CD14-positive monocyte (primary cell): ENCODE results near the gene CYP19A1. TPM values are rescaled to one million over a fixed set of nuclear protein-coding genes. Genes with fewer than 3 reads are reported as not detected.

Experiments used
- DNase-seq, 3 donors: peaks; one replicate each; pipeline ENCODE4 v3.0.0-alpha.2; 2011 to 2022
- H2AFZ ChIP-seq: 2 replicates; pipeline ENCODE4 v1.6.0; 2012; ENCODE audit warnings: mild to moderate bottlenecking, low read depth, low read length, inconsistent platforms; ENCODE audit not compliant: insufficient read depth, poor library complexity, severe bottlenecking
- H3K27ac ChIP-seq, 2 donors: 1 replicate in 1 of 2; 2 replicates in 1 of 2; pipeline ENCODE4 v1.5.1; 2012 to 2013; ENCODE audit warnings: low read length in 2 of 2, control low read depth in 1 of 2, inconsistent platforms in 1 of 2, low read depth in 1 of 2, mild to moderate bottlenecking in 1 of 2
- H3K27me3 ChIP-seq, 2 donors: one replicate each; pipeline versions ENCODE4 v1.6.0 to v1.6.1; 2011 to 2013; ENCODE audit warnings: low read length in 2 of 2; ENCODE audit not compliant: control insufficient read depth in 2 of 2, insufficient read depth in 2 of 2
- H3K36me3 ChIP-seq, 2 donors: replicated peaks in 1 of 2; 1 replicate in 1 of 2; 2 replicates in 1 of 2; pipeline versions ENCODE4 v1.5.1 to v1.6.1; 2012 to 2013; ENCODE audit warnings: low read length in 2 of 2, control low read depth in 1 of 2, inconsistent platforms in 1 of 2, mild to moderate bottlenecking in 1 of 2; ENCODE audit not compliant: insufficient read depth in 2 of 2, control insufficient read depth in 1 of 2
- H3K4me1 ChIP-seq, 2 donors: 1 replicate in 1 of 2; 2 replicates in 1 of 2; pipeline versions ENCODE4 v1.5.1 to v1.6.1; 2012 to 2013; ENCODE audit warnings: low read length in 2 of 2, control low read depth in 1 of 2, inconsistent platforms in 1 of 2, mild to moderate bottlenecking in 1 of 2, moderate library complexity in 1 of 2; ENCODE audit not compliant: insufficient read depth in 2 of 2, control insufficient read depth in 1 of 2
- H3K4me2 ChIP-seq: replicated peaks from 2 replicates; pipeline ENCODE3; 2012; ENCODE audit warnings: low read length, moderate library complexity, mild to moderate bottlenecking; ENCODE audit not compliant: poor library complexity, severe bottlenecking; ENCODE audit errors: extremely low read depth
- H3K4me3 ChIP-seq, 3 experiments: fragments of 200-600 bp in 1 of 3; sonication (generic) in 1 of 3; replicated peaks in 1 of 3; 1 replicate in 2 of 3; 2 replicates in 1 of 3; pipeline ENCODE4 v1.5.1; 2011 to 2013; ENCODE audit warnings: low read length in 3 of 3, mild to moderate bottlenecking in 3 of 3, control low read depth in 2 of 3, low read depth in 2 of 3, inconsistent platforms in 1 of 3, moderate library complexity in 1 of 3
- H3K79me2 ChIP-seq: 2 replicates; pipeline ENCODE4 v1.6.0; 2012; ENCODE audit warnings: mild to moderate bottlenecking, control low read depth, inconsistent platforms, low read length, moderate library complexity; ENCODE audit not compliant: insufficient read depth
- H3K9ac ChIP-seq: 2 replicates; pipeline ENCODE4 v1.6.0; 2017; ENCODE audit warnings: low read length, mild to moderate bottlenecking; ENCODE audit not compliant: insufficient read depth, poor library complexity, severe bottlenecking
- H3K9me3 ChIP-seq, 2 donors: replicated peaks in 1 of 2; 1 replicate in 1 of 2; 2 replicates in 1 of 2; pipeline versions ENCODE4 v1.5.1 to v1.6.1; 2012 to 2013; ENCODE audit warnings: low read length in 2 of 2, control low read depth in 1 of 2; ENCODE audit not compliant: control insufficient read depth in 1 of 2, insufficient read depth in 1 of 2
- H4K20me1 ChIP-seq: 2 replicates; pipeline ENCODE4 v1.6.0; 2012; ENCODE audit warnings: mild to moderate bottlenecking, low read length, control low read depth, moderate library complexity; ENCODE audit not compliant: insufficient read depth
- H3K27ac Mint-ChIP-seq, 7 donors: one replicate each; pipeline ENCODE4 v1.8.0; 2020; ENCODE audit warnings: mild to moderate bottlenecking in 7 of 7, mixed read lengths in 7 of 7, moderate library complexity in 6 of 7, inconsistent platforms in 2 of 7
- H3K27me3 Mint-ChIP-seq, 3 donors: one replicate each; pipeline ENCODE4 v1.8.0; 2021 to 2022; ENCODE audit warnings: low read depth in 3 of 3, mild to moderate bottlenecking in 3 of 3, mixed read lengths in 3 of 3, moderate library complexity in 3 of 3, inconsistent platforms in 1 of 3
- H3K36me3 Mint-ChIP-seq, 2 donors: one replicate each; pipeline ENCODE4 v1.8.0; 2020; ENCODE audit warnings: mixed read lengths in 2 of 2, inconsistent platforms in 1 of 2, mild to moderate bottlenecking in 1 of 2
- H3K4me1 Mint-ChIP-seq: one replicate; pipeline ENCODE4 v1.8.0; 2020; ENCODE audit warnings: mild to moderate bottlenecking, mixed read lengths
- H3K4me3 Mint-ChIP-seq, 2 donors: one replicate each; pipeline ENCODE4 v1.8.0; 2020; ENCODE audit warnings: mild to moderate bottlenecking in 2 of 2, mixed read lengths in 2 of 2, moderate library complexity in 1 of 2
- H3K9me3 Mint-ChIP-seq, 7 donors: one replicate each; pipeline ENCODE4 v1.8.0; 2020 to 2022; ENCODE audit warnings: mixed read lengths in 7 of 7, mild to moderate bottlenecking in 6 of 7, moderate library complexity in 6 of 7, inconsistent platforms in 2 of 7
- CTCF ChIP-seq: fragments of 200-600 bp; IDR thresholded peaks from one replicate; pipeline ENCODE4 v1.8.0; 2022; ENCODE audit warnings: antibody characterized with exemption, mild to moderate bottlenecking
- WGBS: methylation state at CpG from one replicate; pipeline ENCODE4 v1.1.5; 2013; ENCODE audit warnings: missing lambda C conversion rate; ENCODE audit not compliant: insufficient coverage; 5-methylcytosine and 5-hydroxymethylcytosine counted together
- intact Hi-C, 2 donors: fragments of 100-400 bp; cut with micrococcal nuclease; formaldehyde crosslinking; loops; one replicate each; pipeline versions ENCODE4 v1.15.0 to v1.15.1; 2023
- polyA plus RNA-seq, 3 donors: library from polyadenylated mRNA; depleted of rRNA in 1 of 3; unstranded in 2 of 3; stranded (reverse) in 1 of 3; fragments of 300-500 nt in 2 of 3; fragments of >200 nt in 1 of 3; fragmentation: Illumina TruSeq in 2 of 3; gene quantifications; 1 replicate in 2 of 3; 2 replicates in 1 of 3; pipeline ENCODE4 v1.2.3, GENCODE V29; 2012 to 2021

The CYP19A1 gene
- polyA plus RNA-seq, 3 donors = not detected

GRCh38 chr15:51355096-51355495, 16.7 kb upstream of the CYP19A1 start:
- intact Hi-C loops = no loop called here
- H3K4me1 ChIP-seq = peaks cover 0 to 5% of the 10 kb centered on the region in 2 donors

GRCh38 chr15:51353976-51354375, 15.6 kb upstream of the CYP19A1 start:
- Histone ChIP-seq H2AFZ (no peak overlapping the region), H3K9me3 (no peaks in the 10 kb centered on the region), H4K20me1 (no peaks in the 10 kb centered on the region), H3K27me3 (peaks cover 0 to 6% of the 10 kb centered on the region in 2 donors), H3K79me2 (no peaks in the 10 kb centered on the region), H3K36me3 (no peaks in the 10 kb centered on the region), H3K4me1 (no peaks in the 10 kb centered on the region), H3K27ac (no peak overlapping the region), H3K4me2 (no peak overlapping the region), H3K9ac (no peak overlapping the region), H3K4me3 (no peak overlapping the region)
- H3K4me3 Mint-ChIP-seq = no peak overlapping the region
- H3K27me3 Mint-ChIP-seq = peaks cover 2 to 12% (median 11%) of the 10 kb centered on the region in 3 donors
- peaks cover 0 to 7% (median 0%) of the 10 kb centered on the region in 7 donors for H3K9me3 Mint-ChIP-seq
- no peak for TF ChIP-seq CTCF
- DNase-seq = no peak
- no peak overlapping the region for H3K27ac Mint-ChIP-seq
- 100% methylated on average over 1 of the region's 2 CpGs for WGBS
- H3K4me1 Mint-ChIP-seq = peaks cover 7% of the 10 kb centered on the region
- intact Hi-C loops = no loop called here
- H3K36me3 Mint-ChIP-seq = no peaks in the 10 kb centered on the region

More at GRCh38 chr15:51355096-51355495, 16.7 kb upstream of the CYP19A1 start:
- H3K9me3 Mint-ChIP-seq = peaks cover 0 to 7% (median 2%) of the 10 kb centered on the region in 7 donors
- Histone ChIP-seq H3K9me3 (no peaks in the 10 kb centered on the region), H3K79me2 (no peaks in the 10 kb centered on the region), H4K20me1 (no peaks in the 10 kb centered on the region), H3K4me3 (no peak overlapping the region), H3K27me3 (peaks cover 0 to 6% of the 10 kb centered on the region in 2 donors), H3K4me2 (no peak overlapping the region), H3K36me3 (no peaks in the 10 kb centered on the region), H3K9ac (no peak overlapping the region), H3K27ac (no peak overlapping the region), H2AFZ (no peak overlapping the region)
- no CpG with 5 or more reads among the region's 1 CpG for WGBS
- H3K4me3 Mint-ChIP-seq = no peak overlapping the region
- H3K27ac Mint-ChIP-seq = no peak overlapping the region
- no peaks in the 10 kb centered on the region for H3K36me3 Mint-ChIP-seq
- H3K4me1 Mint-ChIP-seq = peaks cover 15% of the 10 kb centered on the region
- TF ChIP-seq CTCF = no peak
- no peak for DNase-seq
- H3K27me3 Mint-ChIP-seq = peaks cover 2 to 12% (median 8%) of the 10 kb centered on the region in 3 donors
